Tibial nerve (tissue), 4 donors: ENCODE data around the gene UTS2.

Experiments used
- CTCF ChIP-seq, 5 experiments: fragments of 200-600 bp in 3 of 5; fragments of 450-650 bp in 2 of 5; sonication (generic) in 3 of 5; IDR thresholded peaks; one replicate each; pipeline ENCODE4 v1.5.1; 2016 to 2019; ENCODE audit warnings: antibody characterized with exemption in 5 of 5, mild to moderate bottlenecking in 3 of 5, moderate library complexity in 2 of 5
- EP300 ChIP-seq, 2 donors: sonication (generic); formaldehyde crosslinking; IDR thresholded peaks; one replicate each; pipeline ENCODE4 v1.6.1; 2017; ENCODE audit warnings: antibody characterized with exemption in 2 of 2, mild to moderate bottlenecking in 1 of 2
- POLR2A ChIP-seq, 2 donors: fragments of 450-650 bp; IDR thresholded peaks; one replicate each; pipeline ENCODE4 v1.6.1; 2017; ENCODE audit warnings: antibody characterized with exemption in 2 of 2, mild to moderate bottlenecking in 2 of 2, moderate library complexity in 2 of 2

GRCh38 chr1:7869136-7869920, 16.5 kb upstream of the UTS2 start:
- TF ChIP-seq CTCF (IDR thresholded peaks at IDR 0.05) (no peak), EP300 (IDR thresholded peaks at IDR 0.05) (no peak), POLR2A (IDR thresholded peaks at IDR 0.05) (no peak)
